GM12878 (cell line): Measurements from ENCODE around the gene CTPS1. TPM values are rescaled to one million over a fixed set of nuclear protein-coding genes. Genes with fewer than 3 reads are reported as not detected.
A peak's percentile ranks its signal among the peaks of the same experiment; 100 is the strongest.

Experiments used
- ATF7 ChIP-seq: fragments of 450-650 bp; IDR thresholded peaks from 2 replicates; pipeline ENCODE4 v1.6.1; 2016; ENCODE audit warnings: low read depth, mild to moderate bottlenecking
- BCL3 ChIP-seq: IDR thresholded peaks from 2 replicates; pipeline ENCODE4 v1.6.1; 2011; ENCODE audit warnings: borderline replicate concordance, low read depth, mild to moderate bottlenecking, moderate library complexity, low read length; ENCODE audit not compliant: insufficient read depth, poor library complexity, severe bottlenecking
- BMI1 ChIP-seq: fragments of 450-650 bp; IDR thresholded peaks from 2 replicates; pipeline ENCODE4 v1.6.1; 2016; ENCODE audit warnings: mild to moderate bottlenecking, moderate library complexity, borderline replicate concordance
- CHD2 ChIP-seq: IDR thresholded peaks from 2 replicates; pipeline ENCODE4 v1.6.1; 2011; ENCODE audit warnings: low read depth, low read length, improper control_type of control experiment, borderline replicate concordance
- E2F8 ChIP-seq: fragments of 450-650 bp; IDR thresholded peaks from 2 replicates; pipeline ENCODE4 v1.6.1; 2018; ENCODE audit warnings: mild to moderate bottlenecking, low read depth, moderate library complexity; ENCODE audit not compliant: partially characterized antibody
- FOS ChIP-seq: IDR thresholded peaks from 3 replicates; pipeline ENCODE4 v1.6.1; 2011; ENCODE audit warnings: borderline replicate concordance; ENCODE audit not compliant: insufficient read length; ENCODE audit errors: extremely low read depth
- HCFC1 ChIP-seq: fragments of 150-350 bp; IDR thresholded peaks from 2 replicates; pipeline ENCODE4 v1.6.1; 2014; ENCODE audit warnings: low read length
- IKZF1 ChIP-seq: fragments of 450-650 bp; conservative IDR thresholded peaks from 2 replicates; pipeline ENCODE4 v1.6.1; 2017; ENCODE audit warnings: antibody characterized with exemption, mild to moderate bottlenecking
- IRF5 ChIP-seq: fragments of 450-650 bp; IDR thresholded peaks from 2 replicates; pipeline ENCODE4 v1.6.1; 2017; ENCODE audit warnings: borderline replicate concordance
- NR2C1 ChIP-seq: fragments of 450-650 bp; IDR thresholded peaks from 2 replicates; pipeline ENCODE4 v1.6.1; 2017; ENCODE audit warnings: antibody characterized with exemption, mild to moderate bottlenecking, moderate library complexity
- POLR2A ChIP-seq: IDR thresholded peaks from 2 replicates; pipeline ENCODE4 v1.6.1; 2011; ENCODE audit warnings: low read depth, mild to moderate bottlenecking, low read length
- SMAD5 ChIP-seq: IDR thresholded peaks from 2 replicates; pipeline ENCODE4 v1.6.1; 2016; ENCODE audit warnings: antibody characterized with exemption, low read depth
- SMC3 ChIP-seq: IDR thresholded peaks from 2 replicates; pipeline ENCODE4 v1.6.1; 2011; ENCODE audit warnings: low read length, improper control_type of control experiment, borderline replicate concordance
- SP1 ChIP-seq: IDR thresholded peaks from one replicate; pipeline ENCODE4 v1.6.1; 2011; ENCODE audit warnings: low read depth, low read length
- SREBF2 ChIP-seq: IDR thresholded peaks from 2 replicates; pipeline ENCODE4 v1.6.1; 2012; ENCODE audit warnings: mild to moderate bottlenecking, low read length
- SRF ChIP-seq, 2 experiments: IDR thresholded peaks; 2 replicates each; pipeline ENCODE4 v1.6.1; 2011; ENCODE audit warnings: low read depth in 2 of 2, low read length in 2 of 2, mild to moderate bottlenecking in 1 of 2, moderate library complexity in 1 of 2
- SUZ12 ChIP-seq: fragments of 200-600 bp; sonication (generic); IDR thresholded peaks from one replicate; pipeline ENCODE4 v1.6.1; 2018; ENCODE audit warnings: antibody characterized with exemption, mild to moderate bottlenecking; ENCODE audit not compliant: unreplicated experiment
- TCF12 ChIP-seq: IDR thresholded peaks from 2 replicates; pipeline ENCODE4 v1.6.1; 2011; ENCODE audit warnings: low read depth, mild to moderate bottlenecking, low read length
- USF2 ChIP-seq: IDR thresholded peaks from 2 replicates; pipeline ENCODE4 v1.6.1; 2011; ENCODE audit warnings: low read depth, low read length, improper control_type of control experiment, borderline replicate concordance
- YY1 ChIP-seq: IDR thresholded peaks from 2 replicates; pipeline ENCODE4 v1.6.1; 2011; ENCODE audit warnings: low read depth, mild to moderate bottlenecking, low read length
- ZNF622 ChIP-seq: fragments of 450-650 bp; IDR thresholded peaks from 2 replicates; pipeline ENCODE4 v1.6.1; 2017; ENCODE audit warnings: mild to moderate bottlenecking, inconsistent platforms
- ZNF687 ChIP-seq: fragments of 450-650 bp; IDR thresholded peaks from 2 replicates; pipeline ENCODE4 v1.6.1; 2017; ENCODE audit warnings: mild to moderate bottlenecking, moderate library complexity
- ZZZ3 ChIP-seq: IDR thresholded peaks from 2 replicates; pipeline ENCODE4 v1.6.1; 2011; ENCODE audit warnings: low read depth; ENCODE audit not compliant: control insufficient read depth, insufficient read length
- polyA plus RNA-seq, 11 experiments: library from polyadenylated mRNA; depleted of rRNA in 4 of 11; unstranded in 6 of 11; stranded (reverse) in 5 of 11; fragments of >200 nt; fragmentation: Nextera tagmentation in 4 of 11; fragmentation: Illumina TruSeq in 1 of 11; extraction: Ambion mirVana in 4 of 11; extraction: Trizol in 1 of 11; gene quantifications; 1 replicate in 1 of 11; 2 replicates in 10 of 11; pipeline versions ENCODE4 v1.2.1 to v1.2.3, GENCODE V29; 2011 to 2016; ENCODE audit warnings: inconsistent platforms in 2 of 11, missing spikeins in 2 of 11, low read depth in 1 of 11
- total RNA-seq, 4 experiments: library from RNA; depleted of rRNA in 3 of 4; stranded (reverse); fragments of >200 nt in 3 of 4; fragmentation: Illumina TruSeq in 1 of 4; extraction: Trizol in 1 of 4; gene quantifications; 2 replicates each; pipeline versions ENCODE4 v1.2.1 to v1.2.3, GENCODE V29; 2013 to 2021

The CTPS1 gene
- total and polyA plus RNA-seq, 10 of the 15 experiments (the other 5 are each of a cell fraction or from before 2014, with no cell fraction given): 27.5 to 106 (median 62.8) TPM

- no peak for TF ChIP-seq SMAD5
- TF ChIP-seq SUZ12: no peak
- TF ChIP-seq HCFC1: no peak
- no peak for TF ChIP-seq USF2
- TF ChIP-seq ZZZ3: no peak
- no peak for TF ChIP-seq IRF5
- TF ChIP-seq CHD2: no peak
- TF ChIP-seq BMI1: no peak
- TF ChIP-seq IKZF1: peak; percentile 13; the same call in 1 of the 2 replicates
- TF ChIP-seq E2F8: no peak
- no peak for TF ChIP-seq TCF12
- TF ChIP-seq ZNF622: no peak
- no peak for TF ChIP-seq BCL3
- TF ChIP-seq ATF7: no peak
- TF ChIP-seq SMC3: no peak
- no peak for TF ChIP-seq FOS
- 0 out of 2 replicates have a peak, but pooled peaks have one; percentile 27 for TF ChIP-seq ZNF687
- no peak for TF ChIP-seq POLR2A
- no peak for TF ChIP-seq SP1
- peak; percentile 27; the same call in 1 of the 2 replicates for TF ChIP-seq NR2C1
- TF ChIP-seq SRF (IDR thresholded peaks at IDR 0.05; ENCODE audit: low read depth in 2 of 2, low read length in 2 of 2): no peak
- TF ChIP-seq YY1: 0 out of 2 replicates have a peak, but pooled peaks have one; percentile 24
- no peak for TF ChIP-seq SREBF2
Observed at GRCh38 chr1:40980068-40980452, 564 bp downstream of the CTPS1 start (continued).
